HepG2 (cell line): ENCODE data around the gene ATAD3C. TPM values are rescaled to one million over a fixed set of nuclear protein-coding genes. Genes with fewer than 3 reads are reported as not detected.

Source experiments
- AHR ChIP-seq: IDR thresholded peaks from 2 replicates; pipeline ENCODE4 v1.6.1; 2018; ENCODE audit warnings: missing genetic modification reagents, missing compliant biosample characterization
- ISX ChIP-seq: sonication (generic); formaldehyde crosslinking; conservative IDR thresholded peaks from 2 replicates; pipeline ENCODE4 v1.5.0; 2020; ENCODE audit warnings: missing genetic modification reagents
- KDM1A ChIP-seq: IDR thresholded peaks from 2 replicates; pipeline ENCODE4 v1.6.1; 2016; ENCODE audit warnings: missing compliant biosample characterization
- MEIS2 ChIP-seq: sonication (generic); formaldehyde crosslinking; IDR thresholded peaks from 2 replicates; pipeline ENCODE4 v1.9.0; 2021; ENCODE audit warnings: mild to moderate bottlenecking, missing genetic modification reagents
- POGZ ChIP-seq: sonication (generic); formaldehyde crosslinking; IDR thresholded peaks from 2 replicates; pipeline ENCODE4 v1.4.0; 2020; ENCODE audit warnings: mild to moderate bottlenecking, missing genetic modification reagents
- SALL2 ChIP-seq: sonication (generic); formaldehyde crosslinking; IDR thresholded peaks from 2 replicates; pipeline ENCODE4 v1.8.1; 2023; ENCODE audit warnings: mild to moderate bottlenecking, missing genetic modification reagents, inconsistent platforms
- SRSF9 ChIP-seq: fragments of 200-400 bp; formaldehyde crosslinking; IDR thresholded peaks from 2 replicates; pipeline ENCODE4 v1.6.1; 2018; ENCODE audit warnings: borderline replicate concordance, mild to moderate bottlenecking, low read depth, low read length; ENCODE audit not compliant: insufficient read depth, poor library complexity, severe bottlenecking
- STAT5B ChIP-seq: sonication (generic); formaldehyde crosslinking; IDR thresholded peaks from 2 replicates; pipeline ENCODE4 v1.4.0; 2020; ENCODE audit warnings: missing genetic modification reagents
- TBX3 ChIP-seq: fragments of 450-650 bp; IDR thresholded peaks from 2 replicates; pipeline ENCODE4 v1.6.1; 2017; ENCODE audit warnings: antibody characterized with exemption, mild to moderate bottlenecking, inconsistent platforms, borderline replicate concordance
- ZNF383 ChIP-seq: sonication (generic); formaldehyde crosslinking; IDR thresholded peaks from 2 replicates; pipeline ENCODE4 v1.4.0; 2020; ENCODE audit warnings: missing genetic modification reagents, mild to moderate bottlenecking, borderline replicate concordance
- ZNF496 ChIP-seq: sonication (generic); formaldehyde crosslinking; IDR thresholded peaks from 2 replicates; pipeline ENCODE4 v1.8.1; 2023; ENCODE audit warnings: mild to moderate bottlenecking, moderate library complexity, missing genetic modification reagents; ENCODE audit not compliant: insufficient replicate concordance
- ZNF570 ChIP-seq: sonication (generic); formaldehyde crosslinking; IDR thresholded peaks from 2 replicates; pipeline ENCODE4 v1.4.0; 2020; ENCODE audit warnings: mild to moderate bottlenecking, missing genetic modification reagents, borderline replicate concordance
- ZNF75D ChIP-seq: sonication (generic); formaldehyde crosslinking; IDR thresholded peaks from 2 replicates; pipeline ENCODE4 v1.8.1; 2023; ENCODE audit warnings: missing genetic modification reagents, mild to moderate bottlenecking, borderline replicate concordance
- polyA plus RNA-seq, 8 experiments: library from polyadenylated mRNA; depleted of rRNA in 3 of 8; stranded (reverse) in 7 of 8; unstranded in 1 of 8; fragments of >200 nt; fragmentation: Illumina TruSeq in 4 of 8; extraction: Trizol in 4 of 8; gene quantifications; 2 replicates each; pipeline versions ENCODE4 v1.2.1 to v1.2.3, GENCODE V29; 2011 to 2016; ENCODE audit warnings: low read depth in 4 of 8, missing spikeins in 1 of 8, mixed read lengths in 1 of 8; ENCODE audit not compliant: insufficient read depth in 1 of 8
- total RNA-seq, 5 experiments: library from RNA; depleted of rRNA; stranded (reverse); fragments of >200 nt; fragmentation: Illumina TruSeq; extraction: Trizol; gene quantifications; 2 replicates each; pipeline ENCODE4 v1.2.3, GENCODE V29; 2016; ENCODE audit warnings: low read depth in 1 of 5
- TF ChIP-seq, protein P1 (sequence below): sonication (generic); formaldehyde crosslinking; IDR thresholded peaks from 2 replicates; pipeline ENCODE4 v1.4.0; 2020; ENCODE audit warnings: missing genetic modification reagents, borderline replicate concordance
- TF ChIP-seq, protein P2 (sequence below): fragments of 450-650 bp; IDR thresholded peaks from 2 replicates; pipeline ENCODE4 v1.6.1; 2017
- TF ChIP-seq, protein P3 (sequence below): sonication (generic); formaldehyde crosslinking; IDR thresholded peaks from 2 replicates; pipeline ENCODE4 v1.9.0; 2021; ENCODE audit warnings: missing genetic modification reagents, mild to moderate bottlenecking, borderline replicate concordance
- TF ChIP-seq, protein P4 (sequence below): sonication (generic); IDR thresholded peaks from 2 replicates; pipeline ENCODE4 v1.6.1; 2016; ENCODE audit warnings: low read depth, borderline replicate concordance
- TF ChIP-seq, protein P5 (sequence below): sonication (generic); formaldehyde crosslinking; IDR thresholded peaks from 2 replicates; pipeline ENCODE4 v1.8.0; 2022; ENCODE audit warnings: mild to moderate bottlenecking, missing genetic modification reagents, borderline replicate concordance
- TF ChIP-seq, protein P6 (sequence below): IDR thresholded peaks from 2 replicates; pipeline ENCODE4 v1.6.1; 2016; ENCODE audit warnings: missing biosample characterization, missing genetic modification reagents, low read depth

Gene ATAD3C
- total and polyA plus RNA-seq, 2 of the 13 experiments (the other 11 are each of a cell fraction or from before 2014, with no cell fraction given) = 2.4 to 3.2 TPM

DNA sequence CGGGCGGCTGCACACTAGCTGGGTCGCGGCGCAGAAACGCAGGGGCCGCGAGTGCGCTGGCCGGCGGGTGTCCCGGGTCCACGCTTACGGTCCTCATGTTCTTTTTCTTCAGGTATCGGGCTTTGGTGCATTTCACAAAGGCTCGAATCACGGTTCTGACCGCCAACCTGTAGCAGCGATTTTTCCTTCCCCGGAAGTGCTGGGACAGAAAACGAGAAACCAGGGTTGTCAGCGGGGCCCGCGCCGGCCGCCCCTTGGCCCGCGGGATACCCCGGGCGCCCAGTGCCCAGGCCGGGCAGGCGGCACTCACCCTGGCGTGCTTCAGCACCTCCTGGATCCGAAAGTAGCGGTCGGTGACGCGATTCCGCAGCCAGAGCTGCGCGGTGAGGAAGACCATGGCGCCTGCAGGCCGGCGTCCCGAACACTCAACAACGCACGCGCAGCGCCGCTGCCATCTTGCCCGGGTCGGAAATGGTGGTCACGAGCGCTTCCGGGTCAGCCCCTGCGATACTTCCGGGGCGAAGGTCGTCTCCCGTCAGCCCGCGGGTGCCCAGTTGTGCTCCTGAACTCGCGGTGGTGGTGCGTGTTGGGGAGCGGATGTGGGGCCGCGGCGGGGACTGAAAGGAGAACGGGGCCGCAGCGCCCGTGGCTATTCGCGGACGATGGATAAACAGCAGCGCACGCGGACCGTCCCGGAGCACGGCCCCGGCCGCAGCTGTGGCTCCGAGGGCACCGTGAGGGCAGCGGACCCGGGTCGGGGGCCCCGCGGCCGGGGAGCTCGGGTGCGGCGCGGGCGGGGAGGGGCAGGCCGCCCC lies 42.5 kb upstream of the ATAD3C start, which contains the start of gene MRPL20 (continued):
- TF ChIP-seq, protein P1, sequence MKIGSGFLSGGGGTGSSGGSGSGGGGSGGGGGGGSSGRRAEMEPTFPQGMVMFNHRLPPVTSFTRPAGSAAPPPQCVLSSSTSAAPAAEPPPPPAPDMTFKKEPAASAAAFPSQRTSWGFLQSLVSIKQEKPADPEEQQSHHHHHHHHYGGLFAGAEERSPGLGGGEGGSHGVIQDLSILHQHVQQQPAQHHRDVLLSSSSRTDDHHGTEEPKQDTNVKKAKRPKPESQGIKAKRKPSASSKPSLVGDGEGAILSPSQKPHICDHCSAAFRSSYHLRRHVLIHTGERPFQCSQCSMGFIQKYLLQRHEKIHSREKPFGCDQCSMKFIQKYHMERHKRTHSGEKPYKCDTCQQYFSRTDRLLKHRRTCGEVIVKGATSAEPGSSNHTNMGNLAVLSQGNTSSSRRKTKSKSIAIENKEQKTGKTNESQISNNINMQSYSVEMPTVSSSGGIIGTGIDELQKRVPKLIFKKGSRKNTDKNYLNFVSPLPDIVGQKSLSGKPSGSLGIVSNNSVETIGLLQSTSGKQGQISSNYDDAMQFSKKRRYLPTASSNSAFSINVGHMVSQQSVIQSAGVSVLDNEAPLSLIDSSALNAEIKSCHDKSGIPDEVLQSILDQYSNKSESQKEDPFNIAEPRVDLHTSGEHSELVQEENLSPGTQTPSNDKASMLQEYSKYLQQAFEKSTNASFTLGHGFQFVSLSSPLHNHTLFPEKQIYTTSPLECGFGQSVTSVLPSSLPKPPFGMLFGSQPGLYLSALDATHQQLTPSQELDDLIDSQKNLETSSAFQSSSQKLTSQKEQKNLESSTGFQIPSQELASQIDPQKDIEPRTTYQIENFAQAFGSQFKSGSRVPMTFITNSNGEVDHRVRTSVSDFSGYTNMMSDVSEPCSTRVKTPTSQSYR (CRISPR knock-in tag) = no peak; the same call in 1 of the 2 replicates
- TF ChIP-seq ZNF570 (CRISPR knock-in tag) = no peak
- TF ChIP-seq, protein P2, sequence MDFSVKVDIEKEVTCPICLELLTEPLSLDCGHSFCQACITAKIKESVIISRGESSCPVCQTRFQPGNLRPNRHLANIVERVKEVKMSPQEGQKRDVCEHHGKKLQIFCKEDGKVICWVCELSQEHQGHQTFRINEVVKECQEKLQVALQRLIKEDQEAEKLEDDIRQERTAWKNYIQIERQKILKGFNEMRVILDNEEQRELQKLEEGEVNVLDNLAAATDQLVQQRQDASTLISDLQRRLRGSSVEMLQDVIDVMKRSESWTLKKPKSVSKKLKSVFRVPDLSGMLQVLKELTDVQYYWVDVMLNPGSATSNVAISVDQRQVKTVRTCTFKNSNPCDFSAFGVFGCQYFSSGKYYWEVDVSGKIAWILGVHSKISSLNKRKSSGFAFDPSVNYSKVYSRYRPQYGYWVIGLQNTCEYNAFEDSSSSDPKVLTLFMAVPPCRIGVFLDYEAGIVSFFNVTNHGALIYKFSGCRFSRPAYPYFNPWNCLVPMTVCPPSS = no peak
- TF ChIP-seq, protein P3, sequence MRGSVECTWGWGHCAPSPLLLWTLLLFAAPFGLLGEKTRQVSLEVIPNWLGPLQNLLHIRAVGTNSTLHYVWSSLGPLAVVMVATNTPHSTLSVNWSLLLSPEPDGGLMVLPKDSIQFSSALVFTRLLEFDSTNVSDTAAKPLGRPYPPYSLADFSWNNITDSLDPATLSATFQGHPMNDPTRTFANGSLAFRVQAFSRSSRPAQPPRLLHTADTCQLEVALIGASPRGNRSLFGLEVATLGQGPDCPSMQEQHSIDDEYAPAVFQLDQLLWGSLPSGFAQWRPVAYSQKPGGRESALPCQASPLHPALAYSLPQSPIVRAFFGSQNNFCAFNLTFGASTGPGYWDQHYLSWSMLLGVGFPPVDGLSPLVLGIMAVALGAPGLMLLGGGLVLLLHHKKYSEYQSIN = no peak
- no peak for TF ChIP-seq ZNF496 (CRISPR knock-in tag)
- TF ChIP-seq, protein P4, sequence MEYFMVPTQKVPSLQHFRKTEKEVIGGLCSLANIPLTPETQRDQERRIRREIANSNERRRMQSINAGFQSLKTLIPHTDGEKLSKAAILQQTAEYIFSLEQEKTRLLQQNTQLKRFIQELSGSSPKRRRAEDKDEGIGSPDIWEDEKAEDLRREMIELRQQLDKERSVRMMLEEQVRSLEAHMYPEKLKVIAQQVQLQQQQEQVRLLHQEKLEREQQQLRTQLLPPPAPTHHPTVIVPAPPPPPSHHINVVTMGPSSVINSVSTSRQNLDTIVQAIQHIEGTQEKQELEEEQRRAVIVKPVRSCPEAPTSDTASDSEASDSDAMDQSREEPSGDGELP = peak; percentile 51; the same call in 1 of the 2 replicates
- 0 out of 2 replicates have a peak, but pooled peaks have one; percentile 68 for TF ChIP-seq ZNF383 (CRISPR knock-in tag)
- peak; percentile 76; the same call in 1 of the 2 replicates for TF ChIP-seq POGZ (CRISPR knock-in tag)
- TF ChIP-seq TBX3 = no peak
- TF ChIP-seq ISX (CRISPR knock-in tag) = peak; percentile 37
- no peak for TF ChIP-seq SRSF9
- peak; percentile 65 for TF ChIP-seq SALL2 (CRISPR knock-in tag)
- TF ChIP-seq, protein P5, sequence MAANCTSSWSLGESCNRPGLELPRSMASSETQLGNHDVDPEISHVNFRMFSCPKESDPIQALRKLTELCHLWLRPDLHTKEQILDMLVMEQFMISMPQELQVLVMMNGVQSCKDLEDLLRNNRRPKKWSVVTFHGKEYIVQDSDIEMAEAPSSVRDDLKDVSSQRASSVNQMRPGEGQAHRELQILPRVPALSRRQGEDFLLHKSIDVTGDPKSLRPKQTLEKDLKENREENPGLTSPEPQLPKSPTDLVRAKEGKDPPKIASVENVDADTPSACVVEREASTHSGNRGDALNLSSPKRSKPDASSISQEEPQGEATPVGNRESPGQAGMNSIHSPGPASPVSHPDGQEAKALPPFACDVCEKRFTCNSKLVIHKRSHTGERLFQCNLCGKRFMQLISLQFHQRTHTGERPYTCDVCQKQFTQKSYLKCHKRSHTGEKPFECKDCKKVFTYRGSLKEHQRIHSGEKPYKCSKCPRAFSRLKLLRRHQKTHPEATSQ (CRISPR knock-in tag) = no peak
- TF ChIP-seq MEIS2 (CRISPR knock-in tag) = no peak; the same call in none of the 2 replicates
- no peak for TF ChIP-seq ZNF75D (CRISPR knock-in tag)
- no peak for TF ChIP-seq STAT5B
- TF ChIP-seq, protein P6, sequence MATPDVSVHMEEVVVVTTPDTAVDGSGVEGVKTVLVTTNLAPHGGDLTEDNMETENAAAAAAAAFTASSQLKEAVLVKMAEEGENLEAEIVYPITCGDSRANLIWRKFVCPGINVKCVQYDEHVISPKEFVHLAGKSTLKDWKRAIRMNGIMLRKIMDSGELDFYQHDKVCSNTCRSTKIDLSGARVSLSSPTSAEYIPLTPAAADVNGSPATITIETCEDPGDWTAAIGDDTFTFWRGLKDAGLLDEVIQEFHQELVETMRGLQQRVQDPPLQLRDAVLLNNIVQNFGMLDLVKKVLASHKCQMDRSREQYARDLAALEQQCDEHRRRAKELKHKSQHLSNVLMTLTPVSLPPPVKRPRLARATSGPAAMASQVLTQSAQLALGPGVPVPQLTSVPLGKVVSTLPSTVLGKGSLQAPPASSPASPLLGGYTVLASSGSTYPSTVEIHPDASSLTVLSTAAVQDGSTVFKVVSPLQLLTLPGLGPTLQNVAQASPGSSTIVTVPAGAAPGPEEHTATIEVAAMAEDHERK = peak; percentile 64; the same call in 1 of the 2 replicates
- TF ChIP-seq AHR (CRISPR knock-in tag) = peak; percentile 80; the same call in 1 of the 2 replicates
- TF ChIP-seq KDM1A (CRISPR knock-in tag) = 0 out of 2 replicates have a peak, but pooled peaks have one; percentile 9
